ENCODE measurements around the gene PEMT. TPM values are rescaled to one million over a fixed set of nuclear protein-coding genes. Genes with fewer than 3 reads are reported as not detected.

Gene PEMT
- total RNA-seq, 2 donors from 2014 or later, result 38.3 to 52.7 TPM

DNA sequence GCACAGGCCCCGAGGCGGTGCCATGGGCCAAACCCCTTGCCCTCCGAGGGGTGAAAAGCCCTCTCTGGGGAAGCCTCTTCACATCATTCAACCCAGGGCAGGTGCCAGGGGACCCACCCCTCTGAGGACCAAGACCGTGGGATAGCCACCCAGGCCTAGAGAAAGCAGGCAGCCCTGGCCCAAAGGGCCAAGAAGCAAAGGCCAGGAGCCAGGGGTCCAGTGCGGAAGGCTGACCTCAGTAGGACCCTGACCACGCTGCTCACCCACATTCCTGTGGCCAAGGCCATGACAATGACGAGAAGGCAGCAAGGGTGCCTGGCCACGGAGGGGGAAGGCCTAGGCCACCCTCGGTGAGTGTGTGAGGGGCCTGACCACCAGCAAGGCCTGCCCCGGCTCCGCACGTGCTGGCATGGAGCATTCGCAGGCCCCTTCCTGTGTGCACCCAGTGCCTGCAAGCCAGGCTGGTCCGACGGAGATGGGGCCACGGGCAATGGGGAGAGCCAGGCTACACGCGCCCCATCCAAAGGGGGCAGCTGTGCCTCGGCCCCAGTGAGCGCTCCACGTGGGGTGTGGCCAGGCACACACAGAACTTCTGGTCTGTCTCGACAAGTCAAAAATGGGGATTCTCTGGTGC, 70.8 kb downstream of the PEMT start:
- H3K27me3 ChIP-seq (ENCODE audit: control insufficient read depth, insufficient read depth, low read length, poor library complexity, severe bottlenecking), result no peaks in the 10 kb centered on the region
- WGBS, 2 experiments (ENCODE audit: insufficient coverage in 1 of 2, insufficient read length in 1 of 2), result 89 to 91% methylated on average over 17 to 22 of the region's 22 CpGs

DNA sequence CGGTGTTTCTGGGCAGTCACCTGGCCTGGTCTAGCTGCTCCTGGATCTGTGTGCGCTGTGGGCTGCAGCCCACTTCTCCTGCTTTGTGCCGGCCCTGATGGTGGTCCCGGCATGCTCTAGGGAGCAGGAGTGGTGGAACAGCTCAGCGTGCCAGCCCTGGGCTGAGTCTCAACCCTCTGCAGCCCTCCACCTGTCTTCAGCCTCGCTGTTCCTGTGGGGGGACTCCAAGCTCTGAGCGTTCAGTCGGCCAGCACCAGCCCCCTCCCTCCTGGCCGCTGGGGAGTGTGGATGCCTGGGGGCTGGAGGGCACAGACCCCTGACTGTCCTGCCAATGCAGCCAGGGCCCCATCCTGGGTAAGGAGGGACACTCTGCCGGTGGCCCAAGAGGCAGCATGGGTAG, 71.6 kb downstream of the PEMT start:
- Mint-ChIP-seq H3K27me3 (ENCODE audit: insufficient read depth) (no peaks in the 10 kb centered on the region), H3K27ac (no peak overlapping the region), H3K9me3 (peaks cover 2% of the 10 kb centered on the region), H3K36me3 (ENCODE audit: low read depth) (no peaks in the 10 kb centered on the region), H3K4me1 (peaks cover 17% of the 10 kb centered on the region), H3K4me3 (no peak overlapping the region)
- 88 to 95% methylated on average over 5 to 10 of the region's 10 CpGs for WGBS, 2 experiments (ENCODE audit: insufficient coverage in 1 of 2, insufficient read length in 1 of 2)
- Histone ChIP-seq H3K9ac (ENCODE audit: extremely low read depth, low read length, poor library complexity, severe bottlenecking) (no peak overlapping the region), H3K4me1 (ENCODE audit: control insufficient read depth, insufficient read depth, low read length) (peaks cover 13% of the 10 kb centered on the region), H3K9me3 (ENCODE audit: control insufficient read depth, low read length) (no peaks in the 10 kb centered on the region), H3K27me3 (ENCODE audit: control insufficient read depth, insufficient read depth, low read length, poor library complexity, severe bottlenecking) (no peaks in the 10 kb centered on the region), H3K27ac (ENCODE audit: low read depth, low read length) (no peak overlapping the region), H3K4me3 (ENCODE audit: low read length) (no peak overlapping the region), H3K36me3 (ENCODE audit: control insufficient read depth, insufficient read depth, low read length) (no peaks in the 10 kb centered on the region)
- DNase-seq, result no peak
- TF ChIP-seq CTCF (conservative IDR thresholded peaks at IDR 0.05), result no peak

More for the DNA sequence above, 70.8 kb downstream of the PEMT start:
- Histone ChIP-seq H3K9me3 (ENCODE audit: control insufficient read depth, low read length) (no peaks in the 10 kb centered on the region), H3K4me3 (ENCODE audit: low read length) (no peak overlapping the region), H3K27ac (ENCODE audit: low read depth, low read length) (no peak overlapping the region), H3K4me1 (ENCODE audit: control insufficient read depth, insufficient read depth, low read length) (peaks cover 13% of the 10 kb centered on the region), H3K36me3 (ENCODE audit: control insufficient read depth, insufficient read depth, low read length) (no peaks in the 10 kb centered on the region), H3K9ac (ENCODE audit: extremely low read depth, low read length, poor library complexity, severe bottlenecking) (no peak overlapping the region)
- no peak for DNase-seq
- Mint-ChIP-seq H3K27me3 (ENCODE audit: insufficient read depth) (no peaks in the 10 kb centered on the region), H3K4me3 (no peak overlapping the region), H3K4me1 (peaks cover 17% of the 10 kb centered on the region), H3K9me3 (peaks cover 7% of the 10 kb centered on the region), H3K27ac (no peak overlapping the region), H3K36me3 (ENCODE audit: low read depth) (peaks cover 5% of the 10 kb centered on the region)
- TF ChIP-seq CTCF (conservative IDR thresholded peaks at IDR 0.05), result no peak

DNA sequence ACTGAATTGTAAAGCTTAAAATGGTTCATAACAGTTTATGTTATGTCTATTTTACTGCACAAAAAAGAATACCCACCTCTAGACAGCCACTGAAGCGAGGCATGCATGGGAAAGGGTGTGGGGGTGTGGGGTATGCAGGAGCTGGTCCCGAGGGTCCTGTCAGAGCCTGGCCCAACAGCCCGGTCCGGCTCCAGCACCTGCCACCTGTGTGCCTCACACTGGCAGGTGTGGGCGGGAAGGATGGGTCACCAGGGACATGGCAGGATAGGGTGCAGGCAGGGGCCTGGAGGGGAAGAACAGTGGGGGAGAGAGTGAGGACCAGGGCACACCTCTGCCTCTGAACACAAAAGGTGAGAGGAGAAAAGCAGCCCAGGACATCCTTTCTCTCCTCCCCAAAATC, 72.6 kb downstream of the PEMT start:
- H3K27ac ChIP-seq (ENCODE audit: low read depth, low read length), result no peak overlapping the region
- no peak for TF ChIP-seq CTCF (conservative IDR thresholded peaks at IDR 0.05)
- H3K36me3 Mint-ChIP-seq (ENCODE audit: low read depth), result no peaks in the 10 kb centered on the region
- peaks cover 17% of the 10 kb centered on the region for H3K4me1 Mint-ChIP-seq
- no peak overlapping the region for H3K9ac ChIP-seq (ENCODE audit: extremely low read depth, low read length, poor library complexity, severe bottlenecking)
- WGBS, 2 experiments (ENCODE audit: insufficient coverage in 1 of 2, insufficient read length in 1 of 2), result 97 to 100% methylated on average over 2 to 5 of the region's 5 CpGs
- H3K27ac Mint-ChIP-seq, result no peak overlapping the region
- H3K36me3 ChIP-seq (ENCODE audit: control insufficient read depth, insufficient read depth, low read length), result no peaks in the 10 kb centered on the region
- H3K4me3 Mint-ChIP-seq, result no peak overlapping the region
- H3K27me3 Mint-ChIP-seq (ENCODE audit: insufficient read depth), result no peaks in the 10 kb centered on the region
- no peaks in the 10 kb centered on the region for H3K9me3 ChIP-seq (ENCODE audit: control insufficient read depth, low read length)
- H3K4me3 ChIP-seq (ENCODE audit: low read length), result no peak overlapping the region
- no peaks in the 10 kb centered on the region for H3K27me3 ChIP-seq (ENCODE audit: control insufficient read depth, insufficient read depth, low read length, poor library complexity, severe bottlenecking)
- H3K4me1 ChIP-seq (ENCODE audit: control insufficient read depth, insufficient read depth, low read length), result peaks cover 13% of the 10 kb centered on the region
- no peaks in the 10 kb centered on the region for H3K9me3 Mint-ChIP-seq
- no peak for DNase-seq
